ENCODE measurements around the gene TDRD7.

- TF ChIP-seq CTCF (IDR thresholded peaks at IDR 0.05) (no peak), FOXJ3 (CRISPR knock-in tag; IDR thresholded peaks at IDR 0.05; ENCODE audit: borderline replicate concordance) (no peak), TP53 (CRISPR knock-in tag; IDR thresholded peaks at IDR 0.05) (no peak), STAT6 (CRISPR knock-in tag; conservative IDR thresholded peaks at IDR 0.05; ENCODE audit: low read depth) (no peak), CREB1 (CRISPR knock-in tag; IDR thresholded peaks at IDR 0.05) (no peak), ETV6 (CRISPR knock-in tag; IDR thresholded peaks at IDR 0.05) (no peak), PRDM15 (CRISPR knock-in tag; IDR thresholded peaks at IDR 0.05) (no peak), ZNF512 (CRISPR knock-in tag; IDR thresholded peaks at IDR 0.05; ENCODE audit: borderline replicate concordance) (no peak), JAZF1 (CRISPR knock-in tag; IDR thresholded peaks at IDR 0.05) (no peak), AFF4 (CRISPR knock-in tag; IDR thresholded peaks at IDR 0.05; ENCODE audit: borderline replicate concordance) (no peak)
Measured at GRCh38 chr9:97501177-97501971, 89.5 kb downstream of the TDRD7 start, which contains the start of gene TMOD1.

All from WTC11 (cell line).